ENCODE data around the gene KRT31. TPM values are rescaled to one million over a fixed set of nuclear protein-coding genes. Genes with fewer than 3 reads are reported as not detected.

KRT31 gene
- total and polyA plus RNA-seq, 2 of the 8 experiments (the other 6 are each of a cell fraction or from before 2014, with no cell fraction given) = not detected

- TF ChIP-seq EZH2 (IDR thresholded peaks at IDR 0.05; ENCODE audit: low read depth, low read length, severe bottlenecking) (no peak), CBX5 (IDR thresholded peaks at IDR 0.05; ENCODE audit: low read depth, low read length) (no peak), TAF1 (IDR thresholded peaks at IDR 0.05; ENCODE audit: low read depth, low read length) (no peak)
- TF ChIP-seq, protein P1, sequence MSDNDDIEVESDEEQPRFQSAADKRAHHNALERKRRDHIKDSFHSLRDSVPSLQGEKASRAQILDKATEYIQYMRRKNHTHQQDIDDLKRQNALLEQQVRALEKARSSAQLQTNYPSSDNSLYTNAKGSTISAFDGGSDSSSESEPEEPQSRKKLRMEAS (IDR thresholded peaks at IDR 0.05) = no peak
These were observed 45.3 kb upstream of the KRT31 start (continued) for GRCh38 chr17:41442739-41443138.
